ENCODE data around the gene TRIO.

TRIO gene

DNA sequence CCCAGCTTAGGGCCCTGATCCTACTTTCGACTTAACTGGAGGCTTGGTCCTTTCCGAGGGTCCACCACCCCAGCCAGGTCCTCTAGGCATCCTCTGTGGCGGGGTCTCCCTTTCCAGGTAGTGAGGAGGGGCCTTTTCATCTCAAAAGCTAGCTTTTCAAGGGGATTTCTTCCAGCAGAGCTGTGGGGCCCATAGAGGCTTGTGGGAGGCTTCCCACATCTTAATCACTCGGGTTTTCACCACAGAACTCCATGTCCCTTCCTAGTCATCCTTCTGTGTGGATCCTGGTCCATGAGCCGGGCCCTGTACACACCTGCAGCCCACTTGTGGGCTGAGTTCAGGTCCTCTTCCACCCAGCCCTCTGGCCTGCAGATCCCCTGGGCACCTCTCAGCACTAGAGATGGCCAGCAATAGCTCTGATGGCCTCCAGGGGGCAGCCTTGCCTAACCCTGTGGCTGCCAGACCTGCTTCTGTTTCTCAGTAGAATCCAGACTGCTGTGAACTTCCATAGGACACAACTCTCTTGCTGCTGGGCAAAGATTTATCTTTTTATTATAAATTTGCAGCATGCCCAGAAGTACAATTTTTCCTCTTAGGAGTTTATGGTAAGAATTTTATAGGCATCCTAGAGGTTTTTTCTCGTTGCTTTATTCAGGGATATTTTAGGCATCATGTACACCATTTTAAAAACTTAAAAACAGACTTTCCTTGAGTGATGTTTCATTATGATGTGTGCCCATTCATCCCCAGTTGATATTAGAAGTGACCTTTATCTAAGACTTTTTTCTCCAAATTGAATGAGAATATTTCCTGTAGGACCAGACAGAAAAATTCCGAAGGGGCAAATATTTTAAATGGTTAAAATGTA is 208.9 kb downstream of the TRIO start:
- peak; percentile 27 to 30 for DNase-seq (ENCODE audit: low read depth in 1 of 2, low spot score in 1 of 2)

DNA sequence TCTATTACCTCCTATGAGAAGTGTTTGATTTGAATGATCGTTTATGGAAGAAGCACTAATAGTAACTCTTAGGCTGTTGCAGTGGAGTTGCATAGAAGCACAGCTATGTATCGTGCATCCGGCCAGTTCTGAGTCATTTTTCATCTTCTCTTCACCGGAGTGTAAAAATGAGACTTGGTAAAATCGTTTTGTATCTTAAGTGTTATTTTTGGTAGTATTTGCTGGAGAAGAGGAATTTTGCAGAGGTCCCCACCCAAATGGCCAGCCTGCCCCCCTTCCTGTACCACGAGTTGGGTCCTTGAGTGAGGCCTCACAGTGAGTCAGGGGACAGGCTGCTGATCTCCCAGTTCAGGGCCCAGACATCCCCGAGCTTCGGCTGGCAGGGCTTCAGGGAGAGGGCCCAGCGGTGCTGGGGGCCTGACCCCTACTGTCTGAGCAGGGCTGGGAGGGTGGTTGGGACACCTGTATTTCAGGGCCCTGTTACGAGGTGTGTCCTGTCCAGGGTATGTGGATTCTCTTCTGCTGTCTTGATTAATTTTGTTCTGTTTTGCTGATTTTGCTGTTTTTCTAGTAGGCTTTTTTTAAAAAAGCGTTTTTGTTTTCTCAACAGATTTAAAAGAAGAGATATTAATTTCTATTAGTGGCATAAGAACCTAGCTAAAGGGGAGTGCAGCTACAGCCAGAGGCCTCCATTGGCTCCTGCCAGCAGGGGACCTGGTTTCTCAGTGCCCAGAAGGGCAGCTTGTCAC is 210.8 kb downstream of the TRIO start:
- no peak for DNase-seq (ENCODE audit: low read depth in 1 of 2, low spot score in 1 of 2)

GRCh38 chr5:14355391-14355790 is 212.2 kb downstream of the TRIO start:
- DNase-seq (ENCODE audit: low read depth in 1 of 2, low spot score in 1 of 2): no peak

DNA sequence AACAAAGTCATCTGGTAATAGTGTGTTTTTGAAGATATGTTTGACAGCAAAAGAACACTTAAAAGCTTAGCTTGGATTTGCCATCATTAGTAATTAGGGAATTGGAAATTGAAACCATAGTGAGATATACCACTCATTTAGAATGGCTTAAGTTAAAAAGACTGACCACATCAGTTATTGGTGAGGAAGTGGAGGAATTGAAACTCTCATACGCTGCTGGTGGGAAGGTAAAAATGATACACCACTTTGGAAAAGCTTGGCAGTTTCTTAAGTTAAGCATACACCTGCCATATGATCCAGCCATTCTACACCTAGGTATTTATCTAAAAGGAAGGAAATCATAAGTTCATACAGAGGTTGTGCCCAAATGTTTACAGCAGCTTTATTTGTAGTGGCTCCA is 213.2 kb downstream of the TRIO start:
- no peak for DNase-seq (ENCODE audit: low read depth in 1 of 2, low spot score in 1 of 2)

GRCh38 chr5:14357441-14357840 is 214.3 kb downstream of the TRIO start:
- DNase-seq (ENCODE audit: low read depth in 1 of 2, low spot score in 1 of 2): no peak

GRCh38 chr5:14357851-14358250 is 214.7 kb downstream of the TRIO start:
- DNase-seq (ENCODE audit: low read depth in 1 of 2, low spot score in 1 of 2): no peak

DNA sequence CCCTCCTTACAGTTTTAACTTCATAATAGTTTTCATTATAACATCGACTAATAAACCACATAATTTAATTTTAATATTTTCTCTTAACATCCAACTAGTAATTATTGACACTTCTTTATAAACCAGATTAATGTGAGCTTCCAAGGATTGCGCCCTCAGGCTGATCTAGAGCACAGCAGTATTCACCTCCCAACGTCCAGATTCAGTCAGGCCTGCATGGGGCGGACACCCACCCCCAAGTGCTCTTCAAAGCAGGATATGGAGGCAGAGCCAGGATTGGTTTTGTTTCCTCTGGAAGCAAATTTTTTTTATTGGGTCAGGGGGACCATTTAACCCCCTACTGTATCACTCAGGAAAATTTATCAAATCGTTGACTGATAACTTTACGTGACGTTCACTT is 215.4 kb downstream of the TRIO start:
- DNase-seq (ENCODE audit: low read depth in 1 of 2, low spot score in 1 of 2): no peak

DNA sequence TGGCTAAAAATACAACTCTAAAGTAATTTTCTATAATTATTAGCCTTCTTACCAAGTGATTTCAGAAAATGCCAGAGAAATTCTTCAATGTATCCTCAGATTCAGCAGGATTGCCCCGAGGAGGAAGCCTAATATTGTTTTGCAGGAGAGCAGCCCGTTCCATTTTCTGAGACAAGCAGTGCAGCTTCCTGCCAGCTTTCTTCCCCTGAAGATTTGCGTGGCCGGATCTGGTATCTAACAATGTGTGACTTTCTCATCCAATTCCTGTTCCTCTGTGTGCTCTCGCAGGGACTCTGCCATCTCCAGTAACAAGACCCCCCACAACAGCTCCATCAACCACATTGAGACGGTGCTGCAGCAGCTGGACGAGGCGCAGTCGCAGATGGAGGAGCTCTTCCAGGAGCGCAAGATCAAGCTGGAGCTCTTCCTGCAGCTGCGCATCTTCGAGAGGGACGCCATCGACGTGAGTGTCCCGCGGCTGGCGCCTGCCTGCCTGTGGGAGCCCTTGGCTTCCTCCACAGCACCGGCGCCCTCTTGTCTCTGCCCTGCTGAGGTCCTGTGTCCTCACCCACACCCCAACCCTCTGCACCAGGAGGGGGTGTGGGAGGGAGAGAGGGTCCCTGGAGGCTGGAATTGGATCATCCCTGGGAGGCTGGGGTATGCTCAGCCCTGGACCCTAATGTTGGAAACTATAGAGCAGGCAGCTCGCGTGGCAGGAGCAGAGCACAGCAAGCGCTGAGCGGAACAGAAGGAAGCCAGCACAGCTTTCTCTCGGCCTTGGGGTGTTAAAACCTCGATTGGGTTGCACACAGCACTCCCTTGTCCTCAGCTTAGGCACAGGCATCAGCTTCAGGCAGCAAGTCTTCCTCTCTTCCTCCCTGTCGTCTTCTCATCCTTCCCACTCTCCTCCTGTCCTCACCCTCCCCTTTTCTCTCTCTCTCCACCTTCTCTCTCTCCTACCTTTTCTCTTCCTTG is 216.2 kb downstream of the TRIO start:
- DNase-seq (ENCODE audit: low read depth in 1 of 2, low spot score in 1 of 2): no peak

GRCh38 chr5:14362491-14362890 is 219.3 kb downstream of the TRIO start:
- no peak for DNase-seq (ENCODE audit: low read depth in 1 of 2, low spot score in 1 of 2)

- DNase-seq (ENCODE audit: low read depth in 1 of 2, low spot score in 1 of 2): no peak
These were observed 221.0 kb downstream of the TRIO start for GRCh38 chr5:14364096-14364495.

DNA sequence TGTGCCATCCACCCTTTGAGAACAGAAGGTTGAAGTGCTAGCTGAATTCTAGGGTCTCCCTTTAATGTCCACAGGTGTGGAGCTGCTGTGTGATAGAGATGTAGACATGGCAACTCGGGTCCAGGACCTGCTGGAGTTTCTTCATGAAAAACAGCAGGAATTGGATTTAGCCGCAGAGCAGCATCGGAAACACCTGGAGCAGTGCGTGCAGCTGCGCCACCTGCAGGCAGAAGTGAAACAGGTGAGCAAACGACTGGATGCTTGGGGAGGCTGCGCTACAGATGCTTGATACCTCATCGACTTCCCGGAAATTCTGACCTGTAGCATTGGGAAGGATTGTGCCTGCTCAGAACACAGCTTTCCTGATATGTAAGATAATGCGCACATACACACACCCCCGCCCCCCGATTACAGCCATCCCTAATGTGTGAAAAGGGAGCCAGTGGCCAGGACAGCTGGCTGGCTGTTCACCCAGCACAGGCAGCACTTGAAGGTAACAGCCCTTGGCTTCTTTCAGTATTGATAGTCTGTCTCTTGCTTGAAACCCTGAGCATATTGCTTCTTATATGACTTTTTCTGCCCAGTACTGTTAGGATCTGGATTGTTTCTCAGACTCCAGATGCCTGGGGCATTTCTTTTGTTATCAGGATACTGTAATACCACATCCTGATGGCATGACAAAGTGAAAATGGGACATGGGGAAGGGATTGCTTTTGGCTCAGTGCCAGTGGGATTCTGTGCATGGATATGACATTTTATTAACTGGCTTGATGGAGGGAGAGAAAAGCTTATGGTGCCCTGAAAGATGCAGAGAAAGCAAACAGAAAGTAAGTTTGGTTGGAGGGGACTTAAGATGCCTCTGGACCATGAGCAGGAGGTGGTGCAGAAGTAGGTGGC is 221.7 kb downstream of the TRIO start:
- no peak for DNase-seq (ENCODE audit: low read depth in 1 of 2, low spot score in 1 of 2)

DNA sequence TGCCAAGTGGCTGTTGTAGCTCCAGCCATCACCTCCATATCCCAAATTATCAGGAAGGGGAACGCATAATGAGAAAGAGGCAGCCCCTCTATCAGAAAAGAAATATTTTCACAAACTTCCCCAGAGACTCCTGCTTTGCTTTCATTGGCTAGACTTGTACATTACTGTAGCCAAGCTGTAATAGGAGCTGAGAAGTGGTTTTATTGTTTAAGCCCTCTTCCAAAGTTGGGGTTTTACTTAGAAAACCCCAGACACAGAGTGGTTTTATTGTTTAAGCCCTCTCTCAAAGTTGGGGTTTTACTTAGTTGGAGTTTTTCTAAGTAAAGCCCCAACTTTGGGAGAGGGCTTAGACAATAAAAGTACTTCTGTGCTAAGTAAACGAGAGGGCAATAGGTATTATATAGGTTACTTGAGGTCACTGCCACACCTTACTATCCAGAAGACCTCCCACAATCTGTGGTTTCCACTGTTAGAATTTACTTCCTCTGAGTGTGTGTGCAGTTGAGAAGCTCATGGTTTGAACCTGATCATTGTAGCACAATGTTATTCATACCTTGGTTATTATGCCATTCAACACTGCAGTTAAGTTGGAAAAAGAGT is 222.8 kb downstream of the TRIO start:
- no peak for DNase-seq (ENCODE audit: low read depth in 1 of 2, low spot score in 1 of 2)

DNA sequence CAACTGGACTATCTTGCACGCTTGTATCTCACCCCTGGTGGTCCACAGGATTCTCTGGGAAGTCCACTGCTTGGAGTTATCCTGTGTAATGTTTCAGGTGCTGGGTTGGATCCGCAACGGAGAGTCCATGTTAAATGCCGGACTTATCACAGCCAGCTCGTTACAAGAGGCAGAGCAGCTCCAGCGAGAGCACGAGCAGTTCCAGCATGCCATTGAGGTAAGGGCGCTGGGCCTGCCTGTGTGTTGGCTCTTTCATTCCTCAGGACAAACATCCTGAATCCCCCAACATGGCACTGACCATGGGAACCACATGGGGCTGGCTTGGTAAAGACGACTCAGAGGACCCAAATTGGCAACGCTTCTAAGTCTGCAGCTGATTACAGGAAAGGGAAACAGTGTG is 223.6 kb downstream of the TRIO start:
- DNase-seq (ENCODE audit: low read depth in 1 of 2, low spot score in 1 of 2): no peak

GRCh38 chr5:14367364-14367763 is 224.2 kb downstream of the TRIO start:
- no peak for DNase-seq (ENCODE audit: low read depth in 1 of 2, low spot score in 1 of 2)

DNA sequence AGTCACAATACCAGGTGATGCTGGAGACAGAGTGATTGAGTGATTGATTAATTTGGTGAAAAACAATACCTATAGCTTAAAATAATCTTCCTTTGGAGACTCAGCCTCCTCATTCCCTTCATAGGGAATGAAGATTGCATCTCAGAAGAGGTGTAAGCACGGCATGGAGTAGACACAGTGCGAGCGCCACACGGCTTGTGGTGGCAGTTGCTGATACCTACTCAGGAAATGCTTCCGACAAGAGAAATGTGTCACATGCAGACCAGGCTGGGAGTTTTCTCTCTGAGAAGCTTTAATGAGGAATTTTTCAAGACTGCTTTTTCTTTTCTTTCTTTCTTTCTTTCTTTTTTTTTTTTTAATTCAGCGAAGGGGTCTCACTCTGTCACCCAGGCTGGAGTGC is 226.6 kb downstream of the TRIO start:
- DNase-seq (ENCODE audit: low read depth in 1 of 2, low spot score in 1 of 2): no peak

- DNase-seq (ENCODE audit: low read depth in 1 of 2, low spot score in 1 of 2): no peak
These were observed 227.2 kb downstream of the TRIO start for GRCh38 chr5:14370386-14370785.

- no peak for DNase-seq (ENCODE audit: low read depth in 1 of 2, low spot score in 1 of 2)
These were observed 230.5 kb downstream of the TRIO start for GRCh38 chr5:14373685-14374084.

DNA sequence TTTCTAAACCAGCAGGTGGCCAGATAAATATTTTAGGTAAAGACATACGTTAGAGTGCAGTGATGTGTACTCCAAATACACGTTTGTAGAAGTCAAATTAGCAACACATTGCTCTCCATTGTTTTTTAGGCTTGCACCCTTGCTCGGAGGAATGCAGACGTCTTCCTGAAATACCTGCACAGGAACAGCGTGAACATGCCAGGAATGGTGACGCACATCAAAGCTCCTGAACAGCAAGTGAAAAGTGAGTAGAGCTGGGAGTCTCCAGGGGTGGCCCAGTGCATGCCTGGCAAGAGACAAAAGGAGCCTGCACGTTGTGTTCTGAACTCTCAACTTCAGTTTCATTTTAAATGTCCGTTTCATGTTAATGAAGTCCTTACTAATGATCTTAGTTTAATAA is 231.0 kb downstream of the TRIO start:
- no peak for DNase-seq (ENCODE audit: low read depth in 1 of 2, low spot score in 1 of 2)

DNA sequence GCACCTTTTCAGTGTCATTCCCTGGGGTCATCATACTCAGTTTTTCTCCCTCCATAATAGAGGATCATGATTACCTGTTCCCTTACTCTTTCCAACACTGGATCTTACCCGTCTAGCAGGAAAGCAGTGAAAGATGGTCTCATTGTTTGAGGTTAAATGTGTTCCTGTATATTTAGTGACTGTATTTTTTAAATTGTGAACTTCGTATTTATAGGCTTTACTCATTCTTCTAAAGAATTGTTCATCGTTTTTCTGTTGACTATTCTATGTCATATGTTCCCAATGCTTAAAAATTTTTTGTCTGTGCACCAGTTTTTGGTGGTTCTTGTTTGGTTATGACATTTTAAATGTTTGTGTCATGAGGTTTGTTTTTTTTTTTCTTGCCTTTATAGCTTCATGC is 233.6 kb downstream of the TRIO start:
- no peak for DNase-seq (ENCODE audit: low read depth in 1 of 2, low spot score in 1 of 2)
